OCI-LY3 (cell line): Measurements from ENCODE around the gene RNF220.

Source experiments
- CTCF ChIP-seq: fragments of 200-600, 300-600 bp; sonication (generic); IDR thresholded peaks from 2 replicates; pipeline ENCODE4 v1.5.1; 2014; ENCODE audit warnings: antibody characterized with exemption, low read length, low read depth
- EZH2phosphoT487 ChIP-seq: fragments of 200-600 bp; shearing (Covaris generic); IDR thresholded peaks from 2 replicates; pipeline ENCODE4 v1.6.1; 2018; ENCODE audit warnings: antibody characterized with exemption, mixed run types, low read depth

GRCh38 chr1:44632598-44632997 lies 227.5 kb downstream of the RNF220 start:
- TF ChIP-seq CTCF (no peak), EZH2phosphoT487 (no peak)
